K562 (cell line): ENCODE data around the gene COL4A5. TPM values are rescaled to one million over a fixed set of nuclear protein-coding genes. Genes with fewer than 3 reads are reported as not detected.

ENCODE experiments used
- SOX6 ChIP-seq: fragments of 450-650 bp; IDR thresholded peaks from 2 replicates; pipeline ENCODE4 v1.6.1; 2014; ENCODE audit warnings: mild to moderate bottlenecking
- polyA plus RNA-seq, 8 experiments: library from polyadenylated mRNA; depleted of rRNA in 4 of 8; stranded (reverse) in 5 of 8; unstranded in 3 of 8; fragments of >200 nt; fragmentation: Nextera tagmentation in 2 of 8; fragmentation: Illumina TruSeq in 1 of 8; extraction: Ambion mirVana in 2 of 8; extraction: Trizol in 1 of 8; gene quantifications; 2 replicates each; pipeline versions ENCODE4 v1.2.1 to v1.2.3, GENCODE V29; 2011 to 2014; ENCODE audit warnings: inconsistent platforms in 1 of 8, missing spikeins in 1 of 8
- small RNA-seq: library from RNA; depleted of rRNA; stranded (forward); fragments of <200 nt; gene quantifications from one replicate; pipeline ENCODE3, GENCODE V24; 2014
- total RNA-seq, 7 experiments: library from RNA; depleted of rRNA in 6 of 7; stranded (reverse); fragments of >200 nt in 6 of 7; fragmentation: Illumina TruSeq in 2 of 7; extraction: Trizol in 2 of 7; gene quantifications; 2 replicates each; pipeline versions ENCODE4 v1.2.1 to v1.2.3, GENCODE V29; 2011 to 2021; ENCODE audit warnings: low replicate concordance in 1 of 7

Gene COL4A5
- total and polyA plus RNA-seq, 9 of the 15 experiments (the other 6 are each of a cell fraction or from before 2014, with no cell fraction given): 0.66 to 2.5 (median 1.8) TPM

GRCh38 chrX:108740299-108740774, 300.7 kb downstream of the COL4A5 start (continued):
- TF ChIP-seq SOX6: no peak

Small RNA genes lying within 50 kb of the gene (small RNA-seq; reads per million reads assigned to genes)
- gene RF00019: not detected

Other genes with a start within 250 kb of the COL4A5 start
- gene COL4A6, start 1.4 kb upstream of the COL4A5 start, total RNA-seq (2014; rRNA removed): 0.05 TPM in 1 of 2 replicates, not detected in the other
- gene COL4A6, start 1.4 kb upstream of the COL4A5 start, total RNA-seq (2014; rRNA removed; fragmentation: Illumina TruSeq; extraction: Trizol): not detected in 2 replicates
- not detected in 2 replicates for gene COL4A6, start 1.4 kb upstream of the COL4A5 start, total RNA-seq (2015; rRNA removed; fragmentation: Illumina TruSeq; extraction: Trizol)
- gene COL4A6, start 1.4 kb upstream of the COL4A5 start, total RNA-seq (2021): 0.02 and 0.09 TPM in 2 replicates
- not detected in 2 replicates for gene COL4A6, start 1.4 kb upstream of the COL4A5 start, polyA plus RNA-seq (2011; rRNA removed)
- not detected in 2 replicates for gene COL4A6, start 1.4 kb upstream of the COL4A5 start, polyA plus RNA-seq (2014; fragmentation: Illumina TruSeq; extraction: Trizol)
- not detected for gene COL4A6, start 1.4 kb upstream of the COL4A5 start, polyA plus RNA-seq (2014; fragmentation: Nextera tagmentation; extraction: Ambion mirVana)
- gene COL4A6, start 1.4 kb upstream of the COL4A5 start, polyA plus RNA-seq (2014; rRNA removed): not detected in 2 replicates